NK-92 (cell line): ENCODE results near the gene GRSF1.
"Not testable (repeated sequence)": the region's sequence is repeated elsewhere in the genome, so short reads cannot be mapped to it uniquely, and the experiment has no call there.

Source experiments
- DNase-seq: peaks from one replicate; lab custom pipeline; 2025; ENCODE audit not compliant: unreplicated experiment; lab: John Stamatoyannopoulos, UW

Gene GRSF1

GRCh38 chr4:70836081-70836480 is 3.6 kb downstream of the GRSF1 start:
- no peak for DNase-seq

- DNase-seq = no peak
These were observed 6.0 kb downstream of the GRSF1 start for GRCh38 chr4:70833675-70834074.

GRCh38 chr4:70831293-70831692 is 8.4 kb downstream of the GRSF1 start:
- DNase-seq = no peak

GRCh38 chr4:70830054-70830453 is 9.6 kb downstream of the GRSF1 start:
- no peak for DNase-seq

- DNase-seq = no peak
These were observed 10.2 kb downstream of the GRSF1 start for GRCh38 chr4:70829492-70829891.

GRCh38 chr4:70829015-70829414 is 10.7 kb downstream of the GRSF1 start:
- no peak for DNase-seq

GRCh38 chr4:70818921-70819320 is 20.8 kb downstream of the GRSF1 start:
- no peak for DNase-seq

- no peak for DNase-seq
These were observed 21.4 kb downstream of the GRSF1 start for GRCh38 chr4:70818173-70818855.

- no peak for DNase-seq
These were observed 22.8 kb downstream of the GRSF1 start for GRCh38 chr4:70816894-70817293.

- DNase-seq = no peak
These were observed 24.3 kb downstream of the GRSF1 start for GRCh38 chr4:70815370-70815769.

GRCh38 chr4:70808151-70808550 is 31.5 kb downstream of the GRSF1 start:
- DNase-seq = no peak

- DNase-seq = no peak
These were observed 36.6 kb downstream of the GRSF1 start for GRCh38 chr4:70802928-70803580.

GRCh38 chr4:70801265-70801809 is 38.4 kb downstream of the GRSF1 start:
- no peak for DNase-seq

GRCh38 chr4:70793626-70794025 is 46.1 kb downstream of the GRSF1 start:
- DNase-seq = no peak

GRCh38 chr4:70788733-70789132 is 51.0 kb downstream of the GRSF1 start:
- no peak for DNase-seq

- DNase-seq = no peak
These were observed 52.2 kb downstream of the GRSF1 start for GRCh38 chr4:70787496-70787895.

GRCh38 chr4:70783096-70783495 is 56.6 kb downstream of the GRSF1 start:
- no peak for DNase-seq

- no peak for DNase-seq
These were observed 60.7 kb downstream of the GRSF1 start for GRCh38 chr4:70778888-70779422.

- no peak for DNase-seq
These were observed 66.6 kb downstream of the GRSF1 start for GRCh38 chr4:70772929-70773555.

GRCh38 chr4:70769396-70769795 is 70.3 kb downstream of the GRSF1 start:
- DNase-seq = not testable (repeated sequence)

- no peak for DNase-seq
These were observed 71.3 kb downstream of the GRSF1 start for GRCh38 chr4:70768301-70768948.
